LoVo (cell line): ENCODE measurements around the gene CPLX4.
"Not testable (repeated sequence)": the region's sequence is repeated elsewhere in the genome, so short reads cannot be mapped to it uniquely, and the experiment has no call there.

Experiments
- DNase-seq: peaks from one replicate; pipeline ENCODE4 v3.0.0-alpha.2; 2016; ENCODE audit warnings: low spot score

Gene CPLX4

GRCh38 chr18:59269563-59270119, 48.8 kb downstream of the CPLX4 start:
- no peak for DNase-seq

- DNase-seq: no peak
Measured at GRCh38 chr18:59268721-59269562, 49.5 kb downstream of the CPLX4 start.

DNA sequence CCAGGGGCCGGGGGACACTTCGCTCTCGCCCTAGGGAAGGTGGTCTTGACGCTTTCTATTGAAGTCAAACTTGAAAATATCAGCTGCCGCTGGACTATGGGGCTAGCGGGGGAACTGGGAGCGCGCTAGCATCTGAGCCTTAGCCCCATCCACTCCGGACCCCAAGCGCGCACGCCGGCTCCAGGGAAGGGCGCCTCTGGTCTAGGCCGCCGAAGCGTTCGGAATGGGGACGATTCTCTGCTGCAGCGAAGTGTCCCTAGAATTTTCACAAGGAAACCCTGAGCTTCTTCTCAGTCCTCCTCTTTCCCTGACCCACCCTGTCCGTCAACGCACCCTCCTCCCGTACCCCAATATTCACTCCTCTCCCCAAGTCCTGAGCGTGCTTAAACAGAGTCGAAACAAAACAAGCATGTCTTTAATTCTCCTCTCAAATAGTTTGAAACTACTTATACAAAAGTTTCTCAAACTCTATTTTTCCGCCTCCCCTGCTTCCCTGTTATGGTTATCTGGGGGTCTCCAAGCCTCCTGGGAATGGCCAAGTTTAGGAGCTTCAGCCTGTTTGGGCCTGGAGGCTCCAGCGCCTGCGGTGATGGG, 50.2 kb downstream of the CPLX4 start:
- DNase-seq: no peak

- no peak for DNase-seq
Measured at GRCh38 chr18:59267503-59268126, 50.8 kb downstream of the CPLX4 start.

GRCh38 chr18:59266886-59267502, 51.5 kb downstream of the CPLX4 start:
- DNase-seq: no peak

GRCh38 chr18:59266459-59266858, 52.0 kb downstream of the CPLX4 start:
- no peak for DNase-seq

GRCh38 chr18:59265974-59266369, 52.5 kb downstream of the CPLX4 start:
- no peak for DNase-seq

GRCh38 chr18:59265246-59265973, 53.0 kb downstream of the CPLX4 start:
- DNase-seq: no peak

- DNase-seq: no peak
Measured at GRCh38 chr18:59264651-59265245, 53.7 kb downstream of the CPLX4 start.

GRCh38 chr18:59264121-59264571, 54.3 kb downstream of the CPLX4 start:
- no peak for DNase-seq

DNA sequence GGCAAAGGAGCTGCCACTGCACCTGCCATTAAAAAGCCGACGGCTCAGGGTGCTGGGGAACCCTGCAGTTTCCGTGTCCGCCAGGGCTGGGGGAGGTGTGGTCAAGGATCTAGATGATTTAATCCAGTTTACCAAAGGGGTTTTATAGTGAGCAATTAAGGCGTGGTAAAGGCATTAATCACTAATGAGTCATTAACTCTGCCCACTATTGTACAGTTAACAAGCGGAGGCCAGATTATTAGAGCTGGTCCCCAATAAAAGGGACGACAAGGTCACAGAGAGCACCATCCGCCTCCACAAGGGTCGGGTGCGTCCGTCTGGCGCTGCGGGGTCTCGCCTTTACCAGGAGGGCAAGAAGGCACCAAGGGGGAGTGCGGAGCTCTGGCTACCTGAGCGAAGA, 54.8 kb downstream of the CPLX4 start:
- DNase-seq: no peak

GRCh38 chr18:59262243-59262642, 56.2 kb downstream of the CPLX4 start:
- not testable (repeated sequence) for DNase-seq

DNA sequence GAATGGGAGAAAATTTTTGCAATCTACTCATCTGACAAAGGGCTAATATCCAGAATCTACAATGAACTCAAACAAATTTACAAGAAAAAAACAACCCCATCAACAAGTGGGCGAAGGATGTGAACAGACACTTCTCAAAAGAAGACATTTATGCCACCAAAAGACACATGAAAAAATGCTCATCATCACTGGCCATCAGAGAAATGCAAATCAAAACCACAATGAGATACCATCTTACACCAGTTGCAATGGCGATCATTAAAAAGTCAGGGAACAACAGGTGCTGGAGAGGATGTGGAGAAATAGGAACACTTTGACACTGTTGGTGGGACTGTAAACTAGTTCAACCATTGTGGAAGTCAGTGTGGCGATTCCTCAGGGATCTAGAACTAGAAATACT, 56.6 kb downstream of the CPLX4 start:
- DNase-seq: not testable (repeated sequence)

- not testable (repeated sequence) for DNase-seq
Measured at GRCh38 chr18:59255491-59255890, 63.0 kb downstream of the CPLX4 start.

- DNase-seq: peak; percentile 61
Measured at GRCh38 chr18:59249199-59249774, 69.2 kb downstream of the CPLX4 start.

DNA sequence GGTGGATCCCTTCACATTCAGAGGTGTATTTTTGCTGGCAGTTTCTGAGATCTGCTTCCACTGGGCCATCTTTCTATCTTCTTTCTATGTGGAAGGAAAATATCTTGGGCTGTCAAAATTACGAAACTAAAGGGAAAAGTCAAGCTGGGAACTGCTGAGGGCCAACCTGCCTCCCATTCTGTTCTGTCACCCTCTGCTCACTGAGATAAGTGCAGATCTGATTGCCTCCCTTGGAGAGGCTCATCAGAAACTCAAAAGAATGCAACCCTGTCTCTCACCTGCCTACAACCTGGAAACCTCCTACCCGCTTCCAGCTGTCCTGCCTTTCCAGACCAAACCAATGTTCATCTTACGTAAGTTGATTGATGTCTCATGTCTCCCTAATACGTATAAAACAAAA, 71.7 kb downstream of the CPLX4 start:
- no peak for DNase-seq
